GM18517 (cell line): ENCODE measurements around the gene SPRR5.

Source experiments
- ATAC-seq: cut with Tn5 transposase; IDR thresholded peaks from one replicate; pipeline ENCODE4 v1.9.1; 2021; ENCODE audit warnings: mild to moderate bottlenecking, moderate library complexity; ENCODE audit not compliant: unreplicated experiment

The SPRR5 gene

GRCh38 chr1:152942161-152942560 lies 4.8 kb upstream of the SPRR5 start:
- ATAC-seq, result no peak

- ATAC-seq, result no peak
These were observed 758 bp upstream of the SPRR5 start for GRCh38 chr1:152946248-152946647.

GRCh38 chr1:152951711-152952110 lies 4.7 kb downstream of the SPRR5 start:
- ATAC-seq, result no peak

GRCh38 chr1:152953761-152954160 lies 6.8 kb downstream of the SPRR5 start:
- no peak for ATAC-seq

GRCh38 chr1:152954436-152954835 lies 7.4 kb downstream of the SPRR5 start:
- no peak for ATAC-seq

GRCh38 chr1:152957561-152957960 lies 10.6 kb downstream of the SPRR5 start:
- no peak for ATAC-seq

- no peak for ATAC-seq
These were observed 12.3 kb downstream of the SPRR5 start for GRCh38 chr1:152959273-152959672.

- ATAC-seq, result no peak
These were observed 12.9 kb downstream of the SPRR5 start for GRCh38 chr1:152959801-152960451.

GRCh38 chr1:152960452-152961044 lies 13.5 kb downstream of the SPRR5 start:
- ATAC-seq, result no peak

GRCh38 chr1:152961226-152961891 lies 14.4 kb downstream of the SPRR5 start:
- no peak for ATAC-seq

GRCh38 chr1:152962876-152963415 lies 15.9 kb downstream of the SPRR5 start:
- no peak for ATAC-seq

GRCh38 chr1:152964536-152964935 lies 17.5 kb downstream of the SPRR5 start:
- ATAC-seq, result no peak

- no peak for ATAC-seq
These were observed 18.8 kb downstream of the SPRR5 start for GRCh38 chr1:152965853-152966252.

GRCh38 chr1:152967201-152967600 lies 20.2 kb downstream of the SPRR5 start:
- ATAC-seq, result no peak

- peak; percentile 96 for ATAC-seq
These were observed 21.2 kb downstream of the SPRR5 start for GRCh38 chr1:152968248-152968647.

GRCh38 chr1:152969036-152969435 lies 22.0 kb downstream of the SPRR5 start:
- no peak for ATAC-seq

- ATAC-seq, result no peak
These were observed 23.5 kb downstream of the SPRR5 start, which contains the start of gene SPRR4 for GRCh38 chr1:152970495-152970894. Gene SPRR4, plus strand, starts transcription at chr1:152970648. Its CDS starts 1,243 bp downstream, at chr1:152971891.

- ATAC-seq, result no peak
These were observed 25.3 kb downstream of the SPRR5 start for GRCh38 chr1:152972196-152972886.

- ATAC-seq, result no peak
These were observed 29.7 kb downstream of the SPRR5 start for GRCh38 chr1:152976688-152977087.

- no peak for ATAC-seq
These were observed 30.6 kb downstream of the SPRR5 start for GRCh38 chr1:152977614-152978013.

- ATAC-seq, result no peak
These were observed 33.7 kb downstream of the SPRR5 start for GRCh38 chr1:152980676-152981075.
